ENCODE results near the gene ARHGEF33.
"Not testable (repeated sequence)": the region's sequence is repeated elsewhere in the genome, so short reads cannot be mapped to it uniquely, and the experiment has no call there.

Gene ARHGEF33

GRCh38 chr2:38911191-38911590, 21.5 kb downstream of the ARHGEF33 start:
- DNase-seq: no peak

- no peak for DNase-seq
Measured at GRCh38 chr2:38912619-38913018, 22.9 kb downstream of the ARHGEF33 start.

- no peak for DNase-seq
Measured at GRCh38 chr2:38922389-38922788, 32.7 kb downstream of the ARHGEF33 start.

GRCh38 chr2:38922902-38923301, 33.2 kb downstream of the ARHGEF33 start:
- no peak for DNase-seq

- no peak for DNase-seq
Measured at GRCh38 chr2:38925982-38926381, 36.3 kb downstream of the ARHGEF33 start.

- no peak for DNase-seq
Measured at GRCh38 chr2:38930600-38930999, 40.9 kb downstream of the ARHGEF33 start.

GRCh38 chr2:38932586-38932985, 42.9 kb downstream of the ARHGEF33 start:
- DNase-seq: no peak

- DNase-seq: no peak
Measured at GRCh38 chr2:38933653-38934052, 44.0 kb downstream of the ARHGEF33 start.

GRCh38 chr2:38934742-38935141, 45.1 kb downstream of the ARHGEF33 start:
- DNase-seq: no peak

GRCh38 chr2:38935568-38936172, 46.0 kb downstream of the ARHGEF33 start:
- no peak for DNase-seq

- DNase-seq: not testable (repeated sequence)
Measured at GRCh38 chr2:38936516-38936915, 46.8 kb downstream of the ARHGEF33 start.

- DNase-seq: no peak
Measured at GRCh38 chr2:38937548-38937947, 47.9 kb downstream of the ARHGEF33 start.

GRCh38 chr2:38940746-38941145, 51.1 kb downstream of the ARHGEF33 start:
- DNase-seq: no peak

- DNase-seq: no peak
Measured at GRCh38 chr2:38943784-38944183, 54.1 kb downstream of the ARHGEF33 start.

GRCh38 chr2:38945372-38945771, 55.7 kb downstream of the ARHGEF33 start:
- DNase-seq: no peak

GRCh38 chr2:38945911-38946310, 56.2 kb downstream of the ARHGEF33 start:
- no peak for DNase-seq

- DNase-seq: peak; percentile 43
Measured at GRCh38 chr2:38947241-38948239, 57.9 kb downstream of the ARHGEF33 start.

GRCh38 chr2:38948387-38948882, 58.8 kb downstream of the ARHGEF33 start:
- DNase-seq: no peak

GRCh38 chr2:38948995-38949394, 59.3 kb downstream of the ARHGEF33 start:
- no peak for DNase-seq

- no peak for DNase-seq
Measured at GRCh38 chr2:38951766-38952165, 62.1 kb downstream of the ARHGEF33 start.

- DNase-seq: no peak
Measured at GRCh38 chr2:38957972-38958371, 68.3 kb downstream of the ARHGEF33 start.

- DNase-seq: no peak
Measured at GRCh38 chr2:38959466-38959865, 69.8 kb downstream of the ARHGEF33 start.

- DNase-seq: peak; percentile 37
Measured at GRCh38 chr2:38959938-38960608, 70.4 kb downstream of the ARHGEF33 start.

All from T-helper 9 cell (primary cell).